GM18505 (cell line): ENCODE results near the gene DAPK1.
A peak's percentile ranks its signal among the peaks of the same experiment; 100 is the strongest.
"Not testable (repeated sequence)": the region's sequence is repeated elsewhere in the genome, so short reads cannot be mapped to it uniquely, and the experiment has no call there.

Experiments
- ATAC-seq: cut with Tn5 transposase; IDR thresholded peaks from one replicate; pipeline ENCODE4 v1.9.1; 2021; ENCODE audit not compliant: unreplicated experiment
- POLR2A ChIP-seq: IDR thresholded peaks from 4 replicates; pipeline ENCODE4 v1.6.1; 2011; ENCODE audit warnings: borderline replicate concordance; ENCODE audit not compliant: insufficient read depth, insufficient read length; ENCODE audit errors: extremely low read depth

Gene DAPK1

GRCh38 chr9:87722393-87723088, 224.9 kb downstream of the DAPK1 start:
- no peak for TF ChIP-seq POLR2A
- no peak for ATAC-seq

- ATAC-seq: no peak
These were observed 227.8 kb downstream of the DAPK1 start for GRCh38 chr9:87725356-87725899.

GRCh38 chr9:87725900-87726709, 228.4 kb downstream of the DAPK1 start, which contains the start of gene CTSL:
Gene CTSL, plus strand, starts transcription at chr9:87726119. Its CDS starts 1,485 bp downstream, at chr9:87727604.
- ATAC-seq: peak; percentile 62

More at GRCh38 chr9:87725356-87725899, 227.8 kb downstream of the DAPK1 start:
- TF ChIP-seq POLR2A: no peak

GRCh38 chr9:87729246-87729645, 231.6 kb downstream of the DAPK1 start:
- ATAC-seq: no peak
- no peak for TF ChIP-seq POLR2A

More at GRCh38 chr9:87725900-87726709, 228.4 kb downstream of the DAPK1 start, which contains the start of gene CTSL:
- no peak for TF ChIP-seq POLR2A

GRCh38 chr9:87731321-87731720, 233.7 kb downstream of the DAPK1 start:
- ATAC-seq: no peak
- no peak for TF ChIP-seq POLR2A

GRCh38 chr9:87732344-87732743, 234.7 kb downstream of the DAPK1 start:
- TF ChIP-seq POLR2A: no peak
- no peak for ATAC-seq

- TF ChIP-seq POLR2A: no peak
- no peak for ATAC-seq
These were observed 235.1 kb downstream of the DAPK1 start for GRCh38 chr9:87732756-87733155.

- no peak for TF ChIP-seq POLR2A
- no peak for ATAC-seq
These were observed 235.8 kb downstream of the DAPK1 start for GRCh38 chr9:87733273-87734052.

- no peak for ATAC-seq
- no peak for TF ChIP-seq POLR2A
These were observed 236.4 kb downstream of the DAPK1 start for GRCh38 chr9:87734106-87734505.

GRCh38 chr9:87739546-87739945, 241.9 kb downstream of the DAPK1 start:
- no peak for TF ChIP-seq POLR2A
- no peak for ATAC-seq

- no peak for ATAC-seq
- TF ChIP-seq POLR2A: no peak
These were observed 242.5 kb downstream of the DAPK1 start for GRCh38 chr9:87740209-87740608.

GRCh38 chr9:87741326-87741725, 243.7 kb downstream of the DAPK1 start:
- no peak for TF ChIP-seq POLR2A
- no peak for ATAC-seq

- no peak for TF ChIP-seq POLR2A
- no peak for ATAC-seq
These were observed 244.2 kb downstream of the DAPK1 start for GRCh38 chr9:87741891-87742290.

- ATAC-seq: no peak
- TF ChIP-seq POLR2A: no peak
These were observed 245.3 kb downstream of the DAPK1 start for GRCh38 chr9:87742813-87743428.

GRCh38 chr9:87744247-87744646, 246.6 kb downstream of the DAPK1 start:
- not testable (repeated sequence) for ATAC-seq
